GM12878 (cell line): ENCODE data around the gene S1PR3. TPM values are rescaled to one million over a fixed set of nuclear protein-coding genes. Genes with fewer than 3 reads are reported as not detected.

Experiments
- BCL3 ChIP-seq: IDR thresholded peaks from 2 replicates; pipeline ENCODE4 v1.6.1; 2011; ENCODE audit warnings: borderline replicate concordance, low read depth, mild to moderate bottlenecking, moderate library complexity, low read length; ENCODE audit not compliant: insufficient read depth, poor library complexity, severe bottlenecking
- EGR1 ChIP-seq, 2 experiments: IDR thresholded peaks; 1 replicate in 1 of 2; 2 replicates in 1 of 2; pipeline ENCODE4 v1.6.1; 2011 to 2012; ENCODE audit warnings: low read depth in 2 of 2, low read length in 2 of 2, borderline replicate concordance in 1 of 2, mild to moderate bottlenecking in 1 of 2, moderate library complexity in 1 of 2
- YY1 ChIP-seq: IDR thresholded peaks from 2 replicates; pipeline ENCODE4 v1.6.1; 2011; ENCODE audit warnings: low read depth, mild to moderate bottlenecking, low read length
- ZBTB40 ChIP-seq: fragments of 450-650 bp; IDR thresholded peaks from 2 replicates; pipeline ENCODE4 v1.6.1; 2016; ENCODE audit warnings: mild to moderate bottlenecking, moderate library complexity, borderline replicate concordance
- polyA plus RNA-seq, 11 experiments: library from polyadenylated mRNA; depleted of rRNA in 4 of 11; unstranded in 6 of 11; stranded (reverse) in 5 of 11; fragments of >200 nt; fragmentation: Nextera tagmentation in 4 of 11; fragmentation: Illumina TruSeq in 1 of 11; extraction: Ambion mirVana in 4 of 11; extraction: Trizol in 1 of 11; gene quantifications; 1 replicate in 1 of 11; 2 replicates in 10 of 11; pipeline versions ENCODE4 v1.2.1 to v1.2.3, GENCODE V29; 2011 to 2016; ENCODE audit warnings: inconsistent platforms in 2 of 11, missing spikeins in 2 of 11, low read depth in 1 of 11
- total RNA-seq, 4 experiments: library from RNA; depleted of rRNA in 3 of 4; stranded (reverse); fragments of >200 nt in 3 of 4; fragmentation: Illumina TruSeq in 1 of 4; extraction: Trizol in 1 of 4; gene quantifications; 2 replicates each; pipeline versions ENCODE4 v1.2.1 to v1.2.3, GENCODE V29; 2013 to 2021

The S1PR3 gene
- total and polyA plus RNA-seq, 10 of the 15 experiments (the other 5 are each of a cell fraction or from before 2014, with no cell fraction given): 0.01 to 0.18 (median 0.01) TPM; not detected in 7

GRCh38 chr9:88969646-88970373, 21.5 kb upstream of the S1PR3 start (continued):
- TF ChIP-seq BCL3 (no peak), ZBTB40 (no peak), YY1 (no peak), EGR1 (IDR thresholded peaks at IDR 0.05; ENCODE audit: borderline replicate concordance in 1 of 2, low read depth in 2 of 2, low read length in 2 of 2) (no peak)
